H4 (cell line): ENCODE data around the gene CFAP44. TPM values are rescaled to one million over a fixed set of nuclear protein-coding genes. Genes with fewer than 3 reads are reported as not detected.
"Not testable (repeated sequence)": the region's sequence is repeated elsewhere in the genome, so short reads cannot be mapped to it uniquely, and the experiment has no call there.

Source experiments
- DNase-seq: peaks from one replicate; pipeline ENCODE4 v3.0.0-alpha.2; 2015; ENCODE audit warnings: low spot score
- total RNA-seq: library from RNA; depleted of rRNA; stranded (reverse); fragments of >200 nt; shearing (Covaris generic); gene quantifications from 2 replicates; pipeline ENCODE4 v1.2.3, GENCODE V29; 2014; rRNA removed

Gene CFAP44
- total RNA-seq: 0.41 and 0.91 TPM in 2 replicates

DNA sequence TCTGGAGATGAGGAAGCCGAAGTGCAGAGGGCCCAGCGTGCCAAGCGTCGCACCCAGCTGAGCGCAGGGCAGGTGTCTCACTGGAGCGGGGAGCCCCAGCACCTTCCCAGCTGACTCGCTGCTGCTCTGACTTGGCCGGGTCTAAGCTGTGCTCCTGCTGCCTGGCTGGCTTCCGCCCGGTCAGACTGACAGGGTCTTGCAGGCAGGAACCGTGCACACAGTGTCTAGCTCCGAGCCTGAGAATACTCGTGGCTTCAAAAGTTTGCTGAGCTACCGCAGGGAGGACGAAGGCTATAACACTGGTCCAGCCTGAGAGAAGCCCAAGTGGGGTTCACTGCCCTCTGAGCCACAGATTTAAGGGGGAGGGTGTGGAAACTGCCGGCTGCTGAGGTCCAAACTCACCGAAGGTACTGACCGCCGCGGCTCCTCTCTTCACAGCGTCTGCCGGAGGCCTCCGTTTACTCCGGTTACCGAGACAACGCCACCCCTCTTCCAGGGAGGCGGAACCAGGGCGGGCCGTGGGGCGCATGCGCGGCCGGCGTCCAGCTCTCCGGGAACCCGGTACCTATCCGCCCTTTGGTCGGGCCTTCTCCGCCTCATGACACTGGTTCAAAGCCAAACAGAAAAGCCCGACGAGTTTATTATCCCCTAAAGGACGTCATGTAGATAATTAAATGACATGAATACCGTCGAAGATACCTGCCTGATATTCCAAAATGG is at the start of gene CFAP44:
Gene CFAP44, minus strand, starts transcription at position 443 of the 720 bp plus-strand sequence. CDS start 7,829 bp downstream, outside the sequence.
- DNase-seq: no peak

- no peak for DNase-seq
These were observed 43.9 kb upstream of the CFAP44 start for GRCh38 chr3:113485161-113485609.

GRCh38 chr3:113468539-113468938 is 27.2 kb upstream of the CFAP44 start:
- no peak for DNase-seq

DNA sequence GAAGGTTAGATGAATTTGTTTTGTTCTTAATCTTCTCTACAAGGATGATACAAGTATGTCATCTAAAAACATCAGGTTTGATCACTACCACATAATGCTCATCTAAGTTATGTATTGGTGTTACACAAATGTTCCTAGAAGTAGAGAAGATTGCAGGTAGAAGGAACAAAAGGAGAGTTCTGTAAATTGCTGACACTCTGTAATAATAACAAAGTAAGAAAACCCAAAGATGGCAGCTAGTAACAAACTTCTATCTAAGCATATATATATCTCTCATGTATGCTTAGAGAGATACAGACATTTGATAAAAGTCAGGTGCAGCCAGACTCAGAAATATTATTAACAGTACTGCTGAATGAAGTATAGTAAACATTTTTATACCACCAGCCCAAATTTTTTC is 20.2 kb upstream of the CFAP44 start:
- no peak for DNase-seq

DNA sequence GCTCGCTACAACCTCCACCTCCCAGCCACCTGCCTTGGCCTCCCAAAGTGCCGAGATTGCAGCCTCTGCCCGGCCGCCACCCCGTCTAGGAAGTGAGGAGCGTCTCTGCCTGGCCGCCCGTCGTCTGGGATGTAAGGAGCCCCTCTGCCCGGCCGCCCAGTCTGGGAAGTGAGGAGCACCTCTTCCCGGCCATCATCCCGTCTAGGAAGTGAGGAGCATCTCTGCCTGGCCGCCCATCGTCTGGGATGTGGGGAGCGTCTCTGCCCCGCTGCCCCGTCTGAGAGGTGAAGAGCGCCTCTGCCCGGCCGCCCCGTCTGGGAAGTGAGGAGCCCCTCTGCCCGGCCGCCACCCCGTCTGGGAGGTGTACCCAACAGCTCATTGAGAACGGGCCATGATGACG is 17.3 kb upstream of the CFAP44 start:
- not testable (repeated sequence) for DNase-seq

GRCh38 chr3:113455446-113455845 is 14.2 kb upstream of the CFAP44 start:
- DNase-seq: no peak

- DNase-seq: no peak
These were observed 13.3 kb upstream of the CFAP44 start for GRCh38 chr3:113454630-113455029.

GRCh38 chr3:113454057-113454456 is 12.8 kb upstream of the CFAP44 start:
- DNase-seq: no peak

- no peak for DNase-seq
These were observed 9.6 kb upstream of the CFAP44 start for GRCh38 chr3:113450911-113451310.

GRCh38 chr3:113439606-113440005 is 1.7 kb downstream of the CFAP44 start:
- no peak for DNase-seq

DNA sequence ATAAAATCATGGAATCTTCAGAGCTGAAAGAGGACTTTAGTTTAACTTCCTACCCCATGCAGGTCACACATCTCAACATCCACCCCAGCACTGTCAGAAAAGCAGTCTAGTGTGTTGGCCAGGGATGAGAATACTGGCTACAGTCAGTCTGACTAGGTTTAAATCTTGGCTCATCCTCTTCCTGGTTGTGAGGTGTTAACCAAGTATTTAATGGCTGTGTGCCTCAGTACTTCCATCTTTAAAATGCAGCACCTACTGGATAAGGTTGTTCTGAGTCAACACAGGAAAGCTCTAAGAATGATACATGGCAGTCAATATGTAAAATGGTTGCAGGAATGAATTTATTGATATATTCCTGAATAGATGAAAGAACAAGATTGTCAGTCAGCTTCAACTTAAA is 3.1 kb downstream of the CFAP44 start:
- DNase-seq: no peak

DNA sequence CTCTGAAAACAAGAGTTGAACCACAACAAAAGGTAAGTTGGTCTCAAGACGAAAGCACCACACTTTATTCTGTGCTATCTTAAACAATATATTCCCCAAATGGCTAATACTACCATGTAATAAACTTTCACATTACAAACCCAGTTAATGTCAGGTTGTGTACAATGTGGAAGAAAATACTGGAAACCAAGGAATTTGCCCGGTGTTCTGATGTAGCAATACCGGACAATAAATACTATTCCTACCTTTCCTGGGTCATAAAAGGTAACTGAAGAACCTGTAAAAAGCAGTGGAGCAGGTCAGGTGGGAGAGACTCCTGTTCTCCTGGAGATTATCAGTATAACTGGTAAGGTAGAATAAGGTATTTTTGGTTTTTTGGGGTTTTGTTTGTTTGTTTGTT is 3.9 kb downstream of the CFAP44 start:
- DNase-seq: no peak

DNA sequence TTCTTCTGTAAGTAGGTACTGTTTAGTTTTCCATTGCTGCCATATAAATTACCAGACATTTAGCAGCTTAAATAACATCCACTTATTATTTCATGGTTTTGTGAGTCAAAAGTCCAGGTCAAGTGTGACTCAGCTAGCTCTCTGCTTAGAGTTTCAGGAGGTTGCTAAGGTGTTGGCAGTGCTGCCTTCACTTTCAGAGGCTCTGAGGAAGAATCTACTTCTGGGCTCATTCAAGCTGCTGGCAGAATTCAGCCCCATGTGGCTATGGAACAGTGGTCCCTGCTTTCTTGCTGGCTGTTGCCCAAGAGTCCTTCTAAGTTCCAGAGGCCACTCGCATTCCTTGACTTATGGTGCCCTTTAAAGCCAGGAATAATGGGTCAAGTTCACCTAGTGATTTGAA is 4.5 kb downstream of the CFAP44 start:
- no peak for DNase-seq

DNA sequence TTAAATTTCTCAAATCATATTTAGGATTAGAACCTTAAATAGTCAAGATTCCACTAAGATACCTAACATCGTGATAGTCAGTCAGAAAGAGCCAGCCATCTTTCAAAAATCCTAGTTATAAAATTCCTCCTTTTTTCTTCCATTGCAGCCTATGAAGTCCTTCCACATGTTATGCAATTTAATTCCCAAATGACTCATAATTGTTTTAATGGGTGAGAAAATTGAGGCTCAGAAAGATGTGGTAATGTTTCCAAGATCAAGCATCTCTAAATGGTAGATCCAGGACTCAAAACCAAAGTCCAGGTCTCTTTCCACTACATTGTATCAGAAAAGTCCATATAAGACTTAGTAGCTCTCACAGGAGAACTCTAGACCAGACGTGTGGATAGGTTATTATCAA is 9.5 kb downstream of the CFAP44 start:
- no peak for DNase-seq

DNA sequence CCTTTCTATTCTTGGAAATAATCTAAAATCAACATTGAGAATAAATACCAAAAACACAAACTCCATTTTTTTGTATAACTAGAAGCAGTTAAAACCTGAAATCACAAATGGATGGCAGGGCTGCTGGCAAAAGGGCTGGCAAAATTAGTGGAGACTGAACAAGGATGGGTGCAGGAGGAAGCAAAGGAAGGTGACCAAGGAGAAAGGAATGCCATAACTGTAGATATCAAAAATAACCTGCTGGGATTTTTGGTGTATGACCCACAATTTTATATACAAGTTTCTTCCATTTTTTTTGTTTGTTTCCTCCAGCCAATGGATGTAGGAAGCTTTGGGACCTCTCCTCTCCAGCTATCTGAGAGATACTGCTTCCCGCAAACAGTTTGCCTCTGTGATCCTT is 12.7 kb downstream of the CFAP44 start:
- no peak for DNase-seq

- no peak for DNase-seq
These were observed 17.6 kb downstream of the CFAP44 start for GRCh38 chr3:113423699-113424098.

DNA sequence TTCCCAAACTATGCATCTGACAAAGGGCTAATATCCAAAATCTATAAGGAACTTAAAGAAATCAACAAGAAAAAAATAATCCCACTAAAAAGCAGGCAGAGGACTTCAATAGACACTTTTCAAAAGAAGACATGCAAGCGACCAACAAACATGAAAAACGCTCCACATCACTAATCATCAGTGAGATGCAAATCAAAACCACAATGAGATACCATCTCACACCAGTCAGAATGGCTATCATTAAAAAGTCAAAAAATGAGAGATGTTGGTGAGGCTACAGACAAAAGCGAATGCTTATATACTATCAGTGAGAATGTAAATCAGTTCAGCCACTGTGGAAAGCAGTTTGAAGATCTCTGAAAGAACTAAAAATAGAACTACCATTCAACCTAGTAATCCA is 20.2 kb downstream of the CFAP44 start:
- DNase-seq: no peak

DNA sequence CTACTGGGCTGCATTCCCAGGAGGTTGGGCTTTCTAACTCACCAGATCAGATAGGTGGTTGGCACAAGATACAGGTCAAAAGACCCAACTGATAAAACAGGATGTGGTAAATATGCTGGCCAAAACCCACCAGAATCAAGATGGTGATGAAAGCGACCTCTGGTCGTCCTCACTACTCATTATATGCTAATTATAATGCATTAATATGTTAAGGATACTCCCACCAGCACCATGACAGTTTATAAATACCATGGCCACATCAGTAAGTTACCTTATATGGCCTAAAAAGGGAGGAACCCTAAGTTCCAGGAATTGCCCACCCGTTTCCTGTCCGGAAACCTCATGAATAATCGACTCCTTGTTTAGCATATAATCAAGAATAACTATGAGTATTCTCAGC is 31.6 kb downstream of the CFAP44 start:
- DNase-seq: no peak

GRCh38 chr3:113405180-113405579 is 36.1 kb downstream of the CFAP44 start:
- DNase-seq: no peak

DNA sequence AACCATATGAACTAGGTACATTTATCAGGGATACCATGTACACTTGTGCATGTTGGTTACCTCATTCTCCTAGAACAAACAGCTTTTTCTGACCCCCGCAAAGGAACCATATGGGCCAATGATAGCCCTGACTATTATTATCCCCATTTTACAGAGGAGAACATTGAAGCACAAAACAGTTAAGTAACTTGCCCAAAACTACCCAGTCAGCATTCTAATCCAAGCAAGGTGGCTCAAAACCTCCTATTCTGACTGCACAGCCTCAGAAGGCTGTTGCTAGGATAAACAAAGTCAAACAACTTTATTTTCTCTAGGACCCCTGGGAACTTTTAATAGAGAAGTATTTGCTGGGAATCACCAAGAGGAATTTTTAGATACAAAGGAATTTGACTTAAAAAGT is 36.7 kb downstream of the CFAP44 start:
- no peak for DNase-seq
